Sigmoid colon (tissue), 4 donors: ENCODE results near the gene CDON.

Source experiments
- CTCF ChIP-seq, 4 experiments: fragments of 450-650 bp in 3 of 4; fragments of 200-600 bp in 1 of 4; IDR thresholded peaks; one replicate each; pipeline ENCODE4 v1.5.1; 2016 to 2019; ENCODE audit warnings: antibody characterized with exemption in 4 of 4, mild to moderate bottlenecking in 3 of 4, moderate library complexity in 2 of 4
- EP300 ChIP-seq, 4 donors: sonication (generic); formaldehyde crosslinking; IDR thresholded peaks; one replicate each; pipeline ENCODE4 v1.6.1; 2017; ENCODE audit warnings: antibody characterized with exemption in 4 of 4
- POLR2A ChIP-seq, 2 donors: fragments of 450-650 bp; IDR thresholded peaks; one replicate each; pipeline ENCODE4 v1.6.1; 2016; ENCODE audit warnings: antibody characterized with exemption in 2 of 2, mild to moderate bottlenecking in 2 of 2, moderate library complexity in 2 of 2

- TF ChIP-seq CTCF (IDR thresholded peaks at IDR 0.05) (no peak), POLR2A (IDR thresholded peaks at IDR 0.05) (no peak), EP300 (IDR thresholded peaks at IDR 0.05) (no peak)
Observed at GRCh38 chr11:125979511-125979910, 83.2 kb downstream of the CDON start.
